CD4-positive, alpha-beta memory T cell (primary cell): ENCODE results near the gene ME1. TPM values are rescaled to one million over a fixed set of nuclear protein-coding genes. Genes with fewer than 3 reads are reported as not detected.

Experiments
- CTCF ChIA-PET: fragments of 350-600 bp; sonication (Branson Sonifier 250); formaldehyde crosslinking; loops from one replicate; lab custom pipeline; 2021; ENCODE audit warnings: inconsistent platforms; ENCODE audit not compliant: partially characterized antibody; lab: Charles Lee
- POLR2A ChIA-PET: fragments of 350-600 bp; sonication (Branson Sonifier 250); formaldehyde crosslinking; loops from one replicate; lab custom pipeline; 2021; ENCODE audit not compliant: partially characterized antibody; lab: Charles Lee
- DNase-seq, 5 donors: peaks; one replicate each; pipeline versions ENCODE4 v3.0.0 to v3.0.0-alpha.2; 2020 to 2022; ENCODE audit warnings: mixed read lengths in 1 of 5
- H3K27ac ChIP-seq: one replicate; pipeline ENCODE4 v1.7.0; 2013; ENCODE audit warnings: low read depth, low read length
- H3K27me3 ChIP-seq: 2 replicates; pipeline ENCODE4 v1.7.0; 2013; ENCODE audit warnings: mild to moderate bottlenecking, low read length, moderate library complexity; ENCODE audit not compliant: insufficient read depth
- H3K36me3 ChIP-seq: 2 replicates; pipeline ENCODE4 v1.7.0; 2013; ENCODE audit warnings: mild to moderate bottlenecking, low read length, moderate library complexity; ENCODE audit not compliant: insufficient read depth
- H3K4me1 ChIP-seq: 2 replicates; pipeline ENCODE4 v1.7.0; 2013; ENCODE audit warnings: mild to moderate bottlenecking, low read length, moderate library complexity; ENCODE audit not compliant: insufficient read depth
- H3K4me3 ChIP-seq, 2 donors: one replicate each; pipeline ENCODE4 v1.7.0; 2013; ENCODE audit warnings: low read length in 2 of 2, mild to moderate bottlenecking in 1 of 2
- H3K9me3 ChIP-seq, 2 donors: one replicate each; pipeline ENCODE4 v1.7.0; 2013; ENCODE audit warnings: low read length in 2 of 2, control low read depth in 1 of 2; ENCODE audit not compliant: control insufficient read depth in 1 of 2
- H3K27ac Mint-ChIP-seq, 7 donors: one replicate each; pipeline ENCODE4 v1.8.0; 2020 to 2021; ENCODE audit warnings: mixed read lengths in 7 of 7, mild to moderate bottlenecking in 6 of 7, inconsistent platforms in 3 of 7, moderate library complexity in 3 of 7
- H3K27me3 Mint-ChIP-seq, 2 donors: one replicate each; pipeline ENCODE4 v1.8.0; 2020 to 2021; ENCODE audit warnings: mixed read lengths in 2 of 2
- H3K36me3 Mint-ChIP-seq, 2 donors: one replicate each; pipeline ENCODE4 v1.8.0; 2020 to 2021; ENCODE audit warnings: mixed read lengths in 2 of 2, inconsistent platforms in 1 of 2, mild to moderate bottlenecking in 1 of 2
- H3K4me1 Mint-ChIP-seq, 4 donors: one replicate each; pipeline ENCODE4 v1.8.0; 2020 to 2021; ENCODE audit warnings: mixed read lengths in 4 of 4, mild to moderate bottlenecking in 1 of 4
- H3K4me3 Mint-ChIP-seq, 8 donors: one replicate each; pipeline ENCODE4 v1.8.0; 2020 to 2021; ENCODE audit warnings: mixed read lengths in 8 of 8, mild to moderate bottlenecking in 7 of 8, moderate library complexity in 6 of 8, inconsistent platforms in 3 of 8
- H3K9me3 Mint-ChIP-seq, 8 donors: one replicate each; pipeline ENCODE4 v1.8.0; 2020 to 2021; ENCODE audit warnings: mixed read lengths in 8 of 8, mild to moderate bottlenecking in 5 of 8, inconsistent platforms in 3 of 8, moderate library complexity in 1 of 8
- intact Hi-C: fragments of 100-400 bp; cut with micrococcal nuclease; formaldehyde crosslinking; loops from one replicate; pipeline ENCODE4 v1.15.1; 2023
- polyA plus RNA-seq, 2 donors: library from polyadenylated mRNA; unstranded; fragments of 300-500 nt; fragmentation: Illumina TruSeq; gene quantifications; one replicate each; pipeline ENCODE4 v1.2.3, GENCODE V29; 2021
- total RNA-seq, 2 experiments: library from RNA; stranded (reverse); gene quantifications; one replicate each; pipeline ENCODE4 v1.2.3, GENCODE V29; 2021

The ME1 gene
- total and polyA plus RNA-seq, 4 experiments from 2014 or later: 0.08 to 0.67 (median 0.36) TPM

- CTCF ChIA-PET: interaction anchor here (0.9 to 1.2 kb wide), 2 partner anchors 10 to 11 kb away, joined by 3 to 4 read pairs; no protein-coding TSS in a partner anchor
- intact Hi-C loops: loop anchor here (10.0 kb wide), 1 partner anchor 998 kb away; the partner anchor contains the start of gene CEP162
- H3K27ac Mint-ChIP-seq: no peak overlapping the region
- POLR2A ChIA-PET: no interaction called here
- DNase-seq: no peak
- Histone ChIP-seq H3K4me1 (no peaks in the 10 kb centered on the region), H3K27me3 (no peaks in the 10 kb centered on the region), H3K4me3 (no peak overlapping the region), H3K27ac (no peak overlapping the region), H3K36me3 (no peaks in the 10 kb centered on the region), H3K9me3 (no peaks in the 10 kb centered on the region)
- no peaks in the 10 kb centered on the region for H3K4me1 Mint-ChIP-seq
- no peaks in the 10 kb centered on the region for H3K36me3 Mint-ChIP-seq
- H3K4me3 Mint-ChIP-seq: no peak overlapping the region
- no peaks in the 10 kb centered on the region for H3K9me3 Mint-ChIP-seq
- peaks cover 4 to 7% of the 10 kb centered on the region in 2 donors for H3K27me3 Mint-ChIP-seq
These were observed 204.3 kb downstream of the ME1 start for GRCh38 chr6:83226517-83226916.

DNA sequence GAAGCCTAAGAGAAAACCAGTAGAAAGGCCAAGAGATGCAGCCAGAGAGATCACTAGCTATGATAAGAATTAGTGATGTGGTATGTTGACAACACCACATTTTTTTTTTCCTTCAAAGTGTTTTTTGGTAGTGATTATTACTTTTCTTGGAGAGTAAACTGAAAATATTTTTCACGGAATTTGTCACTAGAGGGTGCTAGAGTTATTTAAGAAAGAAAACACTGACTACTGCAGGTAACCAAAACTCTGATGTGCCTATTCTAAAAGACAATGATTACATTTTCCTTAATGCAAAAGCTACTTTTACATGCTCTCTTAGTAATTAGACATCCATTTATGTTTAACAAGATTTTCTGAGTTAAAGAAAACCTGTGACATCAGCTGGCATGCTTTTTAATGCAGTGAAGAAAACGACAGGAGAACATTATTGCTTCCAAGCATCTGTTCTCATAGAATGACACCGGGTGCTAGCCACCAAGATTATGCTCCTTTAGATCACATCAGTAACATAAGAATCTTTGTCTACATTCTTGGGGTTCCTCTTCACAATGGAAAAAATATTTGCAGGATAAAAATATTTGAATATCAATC is 208.9 kb downstream of the ME1 start:
- ChIA-PET POLR2A (no interaction called here), CTCF (interaction anchor here (0.7 to 3.4 kb wide), 11 partner anchors 9 to 291 kb away, joined by 3 to 41 read pairs (median 6); partner anchors contain the start of genes DOP1A, PRSS35 and UBE3D)
- H3K4me3 Mint-ChIP-seq: no peak overlapping the region
- Histone ChIP-seq H3K4me3 (no peak overlapping the region), H3K27me3 (no peaks in the 10 kb centered on the region), H3K4me1 (no peaks in the 10 kb centered on the region), H3K9me3 (no peaks in the 10 kb centered on the region), H3K27ac (no peak overlapping the region), H3K36me3 (no peaks in the 10 kb centered on the region)
- H3K4me1 Mint-ChIP-seq: no peaks in the 10 kb centered on the region
- no peak overlapping the region for H3K27ac Mint-ChIP-seq
- peak in 4 of 5 donors; percentile 10 to 27 (median 19) for DNase-seq
- peaks cover 0 to 1% of the 10 kb centered on the region in 2 donors for H3K27me3 Mint-ChIP-seq
- intact Hi-C loops: loop anchor here (10.0 kb wide), 1 partner anchor 1003 kb away; the partner anchor contains the start of gene CEP162
- H3K9me3 Mint-ChIP-seq: no peaks in the 10 kb centered on the region
- H3K36me3 Mint-ChIP-seq: no peaks in the 10 kb centered on the region

GRCh38 chr6:83221276-83221675 is 209.6 kb downstream of the ME1 start:
- Histone ChIP-seq H3K4me1 (no peaks in the 10 kb centered on the region), H3K36me3 (no peaks in the 10 kb centered on the region), H3K4me3 (no peak overlapping the region), H3K27me3 (no peaks in the 10 kb centered on the region), H3K27ac (no peak overlapping the region), H3K9me3 (no peaks in the 10 kb centered on the region)
- POLR2A ChIA-PET: no interaction called here
- Mint-ChIP-seq H3K27me3 (peaks cover 0 to 1% of the 10 kb centered on the region in 2 donors), H3K4me1 (no peaks in the 10 kb centered on the region), H3K27ac (no peak overlapping the region), H3K9me3 (no peaks in the 10 kb centered on the region), H3K36me3 (no peaks in the 10 kb centered on the region), H3K4me3 (no peak overlapping the region)
- no peak for DNase-seq
- CTCF ChIA-PET: interaction anchor here (1.8 to 3.4 kb wide), 6 partner anchors 9 to 291 kb away, joined by 5 to 41 read pairs (median 10); partner anchors contain the start of genes DOP1A, PRSS35 and UBE3D
- intact Hi-C loops: loop anchor here (10.0 kb wide), 1 partner anchor 1004 kb away; the partner anchor contains the start of gene CEP162

- no peak for DNase-seq
- CTCF ChIA-PET: interaction anchor here (0.9 to 7.1 kb wide), 6 partner anchors 9 to 293 kb away, joined by 3 to 186 read pairs (median 8); partner anchors contain the start of genes DOP1A, PRSS35 and UBE3D
- no peaks in the 10 kb centered on the region for H3K9me3 ChIP-seq
- no peak overlapping the region for H3K27ac ChIP-seq
- H3K4me3 Mint-ChIP-seq: no peak overlapping the region
- no peaks in the 10 kb centered on the region for H3K9me3 Mint-ChIP-seq
- H3K4me3 ChIP-seq: no peak overlapping the region
- POLR2A ChIA-PET: no interaction called here
- H3K27ac Mint-ChIP-seq: peak overlapping the region in 1 of 7 donors; percentile 38
- H3K4me1 Mint-ChIP-seq: no peaks in the 10 kb centered on the region
- no peaks in the 10 kb centered on the region for H3K4me1 ChIP-seq
- H3K27me3 Mint-ChIP-seq: peaks cover 0 to under 1% of the 10 kb centered on the region in 2 donors
- intact Hi-C loops: loop anchor here (10.0 kb wide), 1 partner anchor 1005 kb away; the partner anchor contains the start of gene CEP162
- H3K36me3 ChIP-seq: no peaks in the 10 kb centered on the region
- no peaks in the 10 kb centered on the region for H3K27me3 ChIP-seq
- no peaks in the 10 kb centered on the region for H3K36me3 Mint-ChIP-seq
These were observed 210.7 kb downstream of the ME1 start for GRCh38 chr6:83220121-83220520.

DNA sequence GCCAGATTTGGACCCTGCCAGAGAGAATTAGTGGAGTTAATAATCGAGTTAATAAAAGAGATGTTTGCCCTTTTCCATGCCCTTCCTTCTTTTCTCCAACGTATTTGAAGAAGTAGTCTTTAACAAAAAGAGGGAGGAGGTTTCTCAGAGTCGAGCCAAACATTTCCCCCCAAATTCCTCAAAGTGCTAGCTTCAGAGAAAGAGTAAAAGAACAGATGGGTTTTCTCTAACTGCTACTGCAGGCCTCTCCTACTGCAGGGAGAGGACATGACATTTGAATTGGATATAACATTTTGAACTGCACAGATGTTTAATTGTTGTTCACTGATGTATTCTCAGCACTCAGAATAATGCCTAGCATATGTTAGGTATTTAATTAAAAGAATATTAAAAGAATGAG is 212.2 kb downstream of the ME1 start:
- H3K9me3 Mint-ChIP-seq: no peaks in the 10 kb centered on the region
- no peak for DNase-seq
- ChIA-PET POLR2A (no interaction called here), CTCF (interaction anchor here (1.2 to 7.1 kb wide), 2 partner anchors 152 to 164 kb away, joined by 4 to 186 read pairs; partner anchors contain the start of genes DOP1A and UBE3D)
- H3K4me3 Mint-ChIP-seq: no peak overlapping the region
- H3K36me3 Mint-ChIP-seq: no peaks in the 10 kb centered on the region
- no peaks in the 10 kb centered on the region for H3K9me3 ChIP-seq
- no peak overlapping the region for H3K4me3 ChIP-seq
- H3K27me3 Mint-ChIP-seq: peaks cover 0 to 3% of the 10 kb centered on the region in 2 donors
- intact Hi-C loops: loop anchor here (5.0 kb wide), 2 partner anchors 76 to 961 kb away; no protein-coding TSS in a partner anchor
- no peaks in the 10 kb centered on the region for H3K27me3 ChIP-seq
- no peaks in the 10 kb centered on the region for H3K4me1 Mint-ChIP-seq
- no peaks in the 10 kb centered on the region for H3K36me3 ChIP-seq
- no peak overlapping the region for H3K27ac ChIP-seq
- no peaks in the 10 kb centered on the region for H3K4me1 ChIP-seq
- no peak overlapping the region for H3K27ac Mint-ChIP-seq

GRCh38 chr6:83216806-83217205 is 214.0 kb downstream of the ME1 start:
- no peaks in the 10 kb centered on the region for H3K27me3 ChIP-seq
- Mint-ChIP-seq H3K4me3 (no peak overlapping the region), H3K9me3 (no peaks in the 10 kb centered on the region), H3K36me3 (no peaks in the 10 kb centered on the region), H3K4me1 (no peaks in the 10 kb centered on the region), H3K27me3 (peaks cover 3 to 5% of the 10 kb centered on the region in 2 donors), H3K27ac (peak overlapping the region in 1 of 7 donors; percentile 47)
- intact Hi-C loops: loop anchor here (5.0 kb wide), 2 partner anchors 75 to 960 kb away; no protein-coding TSS in a partner anchor
- ChIA-PET CTCF (interaction anchor here (0.9 to 7.1 kb wide), 8 partner anchors 10 to 297 kb away, joined by 3 to 186 read pairs (median 4); partner anchors contain the start of genes DOP1A, PRSS35 and UBE3D), POLR2A (interaction anchor here (2.9 kb wide), 1 partner anchor 150 kb away, joined by 18 read pairs; the partner anchor contains the start of genes DOP1A and UBE3D)
- no peak for DNase-seq
- H3K4me1 ChIP-seq: no peaks in the 10 kb centered on the region
- H3K36me3 ChIP-seq: no peaks in the 10 kb centered on the region
- H3K27ac ChIP-seq: no peak overlapping the region
- no peaks in the 10 kb centered on the region for H3K9me3 ChIP-seq
- no peak overlapping the region for H3K4me3 ChIP-seq
